HepG2 (cell line): ENCODE results near the gene IL1RL1.

ENCODE experiments used
- HHEX ChIP-seq: IDR thresholded peaks from 2 replicates; pipeline ENCODE4 v1.6.1; 2016; ENCODE audit warnings: control low read depth
- TF ChIP-seq, protein P1 (sequence below): sonication (generic); formaldehyde crosslinking; IDR thresholded peaks from 2 replicates; pipeline ENCODE4 v1.5.0; 2020; ENCODE audit warnings: mild to moderate bottlenecking, missing genetic modification reagents

DNA sequence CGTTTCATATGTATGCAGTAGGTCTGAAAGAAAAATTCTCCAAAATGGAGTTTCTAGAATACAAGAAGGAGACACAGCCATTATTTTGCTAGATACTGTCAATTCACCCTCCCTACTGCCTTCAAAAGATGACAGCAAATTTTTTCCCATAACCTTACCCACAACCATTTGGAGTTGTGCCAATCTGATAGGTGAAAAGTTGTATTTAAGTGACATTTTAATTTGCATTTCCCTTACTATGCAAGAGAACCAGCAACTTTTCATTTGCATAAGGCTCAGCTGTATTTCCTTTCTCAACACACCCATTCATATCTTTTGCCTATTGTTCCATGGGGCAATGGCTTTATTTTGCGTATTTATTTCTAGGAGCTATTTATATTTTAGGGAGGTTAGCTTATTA is 80.2 kb downstream of the IL1RL1 start:
- TF ChIP-seq HHEX (CRISPR knock-in tag): no peak
- TF ChIP-seq, protein P1, sequence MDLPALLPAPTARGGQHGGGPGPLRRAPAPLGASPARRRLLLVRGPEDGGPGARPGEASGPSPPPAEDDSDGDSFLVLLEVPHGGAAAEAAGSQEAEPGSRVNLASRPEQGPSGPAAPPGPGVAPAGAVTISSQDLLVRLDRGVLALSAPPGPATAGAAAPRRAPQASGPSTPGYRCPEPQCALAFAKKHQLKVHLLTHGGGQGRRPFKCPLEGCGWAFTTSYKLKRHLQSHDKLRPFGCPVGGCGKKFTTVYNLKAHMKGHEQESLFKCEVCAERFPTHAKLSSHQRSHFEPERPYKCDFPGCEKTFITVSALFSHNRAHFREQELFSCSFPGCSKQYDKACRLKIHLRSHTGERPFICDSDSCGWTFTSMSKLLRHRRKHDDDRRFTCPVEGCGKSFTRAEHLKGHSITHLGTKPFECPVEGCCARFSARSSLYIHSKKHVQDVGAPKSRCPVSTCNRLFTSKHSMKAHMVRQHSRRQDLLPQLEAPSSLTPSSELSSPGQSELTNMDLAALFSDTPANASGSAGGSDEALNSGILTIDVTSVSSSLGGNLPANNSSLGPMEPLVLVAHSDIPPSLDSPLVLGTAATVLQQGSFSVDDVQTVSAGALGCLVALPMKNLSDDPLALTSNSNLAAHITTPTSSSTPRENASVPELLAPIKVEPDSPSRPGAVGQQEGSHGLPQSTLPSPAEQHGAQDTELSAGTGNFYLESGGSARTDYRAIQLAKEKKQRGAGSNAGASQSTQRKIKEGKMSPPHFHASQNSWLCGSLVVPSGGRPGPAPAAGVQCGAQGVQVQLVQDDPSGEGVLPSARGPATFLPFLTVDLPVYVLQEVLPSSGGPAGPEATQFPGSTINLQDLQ (CRISPR knock-in tag): no peak
